Suprapubic skin (tissue), 4 donors: ENCODE data around the gene TPK1. TPM values are rescaled to one million over a fixed set of nuclear protein-coding genes. Genes with fewer than 3 reads are reported as not detected.

Source experiments
- DNase-seq, 2 donors: peaks; one replicate each; pipeline ENCODE4 v3.0.0-alpha.2; 2019; ENCODE audit warnings: low spot score in 2 of 2
- H3K27ac ChIP-seq: fragments of 200-600 bp; sonication (generic); one replicate; pipeline ENCODE4 v1.5.1; 2019
- H3K27me3 ChIP-seq: fragments of 200-600 bp; sonication (generic); one replicate; pipeline ENCODE4 v1.5.1; 2019
- H3K36me3 ChIP-seq: fragments of 200-600 bp; sonication (generic); one replicate; pipeline ENCODE4 v1.5.1; 2019
- H3K4me1 ChIP-seq: fragments of 200-600 bp; sonication (generic); one replicate; pipeline ENCODE4 v1.5.1; 2019
- H3K4me3 ChIP-seq: fragments of 200-600 bp; sonication (generic); one replicate; pipeline ENCODE4 v1.5.1; 2019; ENCODE audit warnings: mild to moderate bottlenecking
- H3K9me3 ChIP-seq: fragments of 200-600 bp; sonication (generic); one replicate; pipeline ENCODE4 v1.5.1; 2019
- EP300 ChIP-seq: sonication (generic); formaldehyde crosslinking; IDR thresholded peaks from one replicate; pipeline ENCODE4 v1.6.1; 2017; ENCODE audit warnings: antibody characterized with exemption
- POLR2A ChIP-seq, 2 donors: fragments of 450-650 bp; IDR thresholded peaks; one replicate each; pipeline ENCODE4 v1.6.1; 2017; ENCODE audit warnings: antibody characterized with exemption in 2 of 2, mild to moderate bottlenecking in 2 of 2, moderate library complexity in 2 of 2
- POLR2AphosphoS5 ChIP-seq, 3 donors: sonication (generic); formaldehyde crosslinking; IDR thresholded peaks; one replicate each; pipeline ENCODE4 v1.6.1; 2017; ENCODE audit warnings: antibody characterized with exemption in 3 of 3
- WGBS: methylation state at CpG from one replicate; pipeline ENCODE4 v1.1.5; 2018; 5-methylcytosine and 5-hydroxymethylcytosine counted together
- total RNA-seq, 4 donors: library from RNA; depleted of rRNA; stranded (reverse); fragments of >200 nt; gene quantifications; one replicate each; pipeline ENCODE4 v1.1.0, GENCODE V29; 2016
- TF ChIP-seq, protein P1 (sequence below), 2 donors: fragments of 200-600 bp in 1 of 2; fragments of 450-650 bp in 1 of 2; sonication (generic) in 1 of 2; IDR thresholded peaks; one replicate each; pipeline ENCODE4 v1.5.1; 2016 to 2019; ENCODE audit warnings: antibody characterized with exemption in 2 of 2, mild to moderate bottlenecking in 1 of 2, moderate library complexity in 1 of 2

TPK1 gene
- total RNA-seq, 4 donors from 2014 or later = 1.4 to 3.9 (median 2.8) TPM

DNA sequence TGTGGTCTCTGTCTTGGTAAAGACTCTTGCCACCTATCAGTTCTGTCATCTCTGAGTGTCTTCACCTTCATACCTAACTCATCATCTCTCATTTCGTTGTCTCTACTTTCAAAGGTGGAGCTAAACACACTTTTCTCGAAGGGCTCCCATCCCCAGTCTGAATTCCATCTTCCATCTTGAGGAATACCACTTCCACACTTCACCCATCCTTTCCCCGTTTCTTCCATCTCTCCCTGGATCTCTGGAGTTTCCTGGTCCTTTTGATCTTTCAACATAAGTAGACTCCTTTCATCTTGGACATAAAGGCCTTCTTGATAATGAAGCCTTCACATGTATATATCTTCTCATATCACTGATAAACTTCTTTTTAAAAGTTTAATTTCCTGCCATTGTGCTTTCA, 311.6 kb downstream of the TPK1 start:
- no peak for DNase-seq
- Histone ChIP-seq H3K27me3 (no peaks in the 10 kb centered on the region), H3K9me3 (no peaks in the 10 kb centered on the region), H3K27ac (no peak overlapping the region), H3K36me3 (no peaks in the 10 kb centered on the region), H3K4me3 (no peak overlapping the region), H3K4me1 (peaks cover 4% of the 10 kb centered on the region)
- 93% methylated on average over 3 of the region's 3 CpGs for WGBS
- no peak for TF ChIP-seq EP300
- TF ChIP-seq POLR2A (IDR thresholded peaks at IDR 0.05) = no peak
- TF ChIP-seq, protein P1, sequence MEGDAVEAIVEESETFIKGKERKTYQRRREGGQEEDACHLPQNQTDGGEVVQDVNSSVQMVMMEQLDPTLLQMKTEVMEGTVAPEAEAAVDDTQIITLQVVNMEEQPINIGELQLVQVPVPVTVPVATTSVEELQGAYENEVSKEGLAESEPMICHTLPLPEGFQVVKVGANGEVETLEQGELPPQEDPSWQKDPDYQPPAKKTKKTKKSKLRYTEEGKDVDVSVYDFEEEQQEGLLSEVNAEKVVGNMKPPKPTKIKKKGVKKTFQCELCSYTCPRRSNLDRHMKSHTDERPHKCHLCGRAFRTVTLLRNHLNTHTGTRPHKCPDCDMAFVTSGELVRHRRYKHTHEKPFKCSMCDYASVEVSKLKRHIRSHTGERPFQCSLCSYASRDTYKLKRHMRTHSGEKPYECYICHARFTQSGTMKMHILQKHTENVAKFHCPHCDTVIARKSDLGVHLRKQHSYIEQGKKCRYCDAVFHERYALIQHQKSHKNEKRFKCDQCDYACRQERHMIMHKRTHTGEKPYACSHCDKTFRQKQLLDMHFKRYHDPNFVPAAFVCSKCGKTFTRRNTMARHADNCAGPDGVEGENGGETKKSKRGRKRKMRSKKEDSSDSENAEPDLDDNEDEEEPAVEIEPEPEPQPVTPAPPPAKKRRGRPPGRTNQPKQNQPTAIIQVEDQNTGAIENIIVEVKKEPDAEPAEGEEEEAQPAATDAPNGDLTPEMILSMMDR (IDR thresholded peaks at IDR 0.05) = no peak
- no peak for TF ChIP-seq POLR2AphosphoS5 (IDR thresholded peaks at IDR 0.05)

DNA sequence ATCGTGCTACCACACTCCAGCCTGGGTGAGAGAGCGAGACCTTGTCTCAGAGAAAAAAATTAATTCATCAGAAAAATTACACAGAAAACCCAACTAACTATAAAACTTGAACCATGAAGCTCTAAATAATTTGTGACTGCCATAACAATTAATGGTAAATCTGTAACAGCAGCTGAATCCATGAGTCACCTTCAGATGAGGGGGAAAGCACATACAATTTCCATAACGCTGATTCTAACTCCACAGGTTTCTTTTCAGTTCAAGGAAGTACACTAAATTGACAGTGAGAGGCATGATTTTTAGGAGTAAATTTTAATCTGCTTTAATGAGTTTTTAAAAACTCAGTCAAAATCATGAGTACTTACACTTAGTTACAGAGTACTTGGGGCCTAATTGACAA, 312.2 kb downstream of the TPK1 start:
- Histone ChIP-seq H3K4me1 (peaks cover 4% of the 10 kb centered on the region), H3K27ac (no peak overlapping the region), H3K27me3 (no peaks in the 10 kb centered on the region), H3K36me3 (no peaks in the 10 kb centered on the region), H3K9me3 (no peaks in the 10 kb centered on the region), H3K4me3 (no peak overlapping the region)
- no peak for TF ChIP-seq POLR2A (IDR thresholded peaks at IDR 0.05)
- TF ChIP-seq, protein P1 (IDR thresholded peaks at IDR 0.05) = no peak
- TF ChIP-seq EP300 = no peak
- TF ChIP-seq POLR2AphosphoS5 (IDR thresholded peaks at IDR 0.05) = no peak
- DNase-seq = no peak
- WGBS = 92% methylated on average over 3 of the region's 3 CpGs

DNA sequence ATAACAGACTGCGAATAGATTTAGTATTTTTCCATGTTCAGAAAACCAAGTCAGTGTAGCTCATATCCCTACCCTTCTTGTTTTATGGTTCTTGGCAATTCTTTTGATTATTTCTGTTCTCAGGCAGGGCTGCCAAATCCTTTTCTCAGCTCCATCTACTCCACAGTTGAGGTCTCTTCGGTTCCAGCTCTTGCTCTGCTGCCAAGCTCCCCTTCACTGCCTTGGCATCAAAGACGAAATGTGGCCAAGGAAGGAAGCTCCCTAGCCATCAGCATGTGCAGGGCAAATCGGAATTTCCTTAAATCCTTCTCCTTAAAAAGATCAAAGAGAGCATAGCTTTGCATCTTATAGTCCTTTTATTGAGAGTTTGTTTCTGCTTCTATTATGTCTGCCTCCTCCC, 315.9 kb downstream of the TPK1 start:
- 29% methylated on average over 4 of the region's 4 CpGs for WGBS
- H3K4me1 ChIP-seq = peaks cover 4% of the 10 kb centered on the region
- no peak for DNase-seq
- no peaks in the 10 kb centered on the region for H3K27me3 ChIP-seq
- no peak overlapping the region for H3K27ac ChIP-seq
- H3K9me3 ChIP-seq = no peaks in the 10 kb centered on the region
- TF ChIP-seq EP300 (no peak), POLR2A (IDR thresholded peaks at IDR 0.05) (no peak), POLR2AphosphoS5 (IDR thresholded peaks at IDR 0.05) (no peak)
- TF ChIP-seq, protein P1 (IDR thresholded peaks at IDR 0.05) = no peak
- no peak overlapping the region for H3K4me3 ChIP-seq
- no peaks in the 10 kb centered on the region for H3K36me3 ChIP-seq

DNA sequence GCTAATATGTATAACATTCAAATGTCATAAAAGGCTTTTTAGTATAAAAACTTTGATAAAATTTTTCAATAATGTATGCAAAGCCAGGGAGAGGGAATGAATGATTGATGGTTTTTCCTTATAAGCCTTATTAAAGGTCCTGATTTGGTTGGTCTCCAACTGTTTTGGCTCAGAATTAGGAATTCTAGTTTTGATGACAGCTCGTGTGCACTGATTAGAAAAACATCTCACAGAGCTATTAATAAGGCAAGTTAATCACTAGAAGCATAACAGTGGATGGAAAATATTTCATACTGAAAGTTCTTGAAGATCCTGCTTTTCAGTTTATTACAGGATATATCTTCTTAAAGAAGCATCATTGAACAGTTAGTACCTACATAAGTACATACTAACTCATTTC, 317.5 kb downstream of the TPK1 start:
- no peaks in the 10 kb centered on the region for H3K27me3 ChIP-seq
- H3K36me3 ChIP-seq = no peaks in the 10 kb centered on the region
- DNase-seq = no peak
- H3K4me1 ChIP-seq = peaks cover 4% of the 10 kb centered on the region
- 34% methylated on average over 1 of the region's 1 CpG for WGBS
- H3K9me3 ChIP-seq = no peaks in the 10 kb centered on the region
- H3K27ac ChIP-seq = no peak overlapping the region
- TF ChIP-seq EP300 = no peak
- TF ChIP-seq, protein P1 (IDR thresholded peaks at IDR 0.05) = no peak
- no peak overlapping the region for H3K4me3 ChIP-seq

DNA sequence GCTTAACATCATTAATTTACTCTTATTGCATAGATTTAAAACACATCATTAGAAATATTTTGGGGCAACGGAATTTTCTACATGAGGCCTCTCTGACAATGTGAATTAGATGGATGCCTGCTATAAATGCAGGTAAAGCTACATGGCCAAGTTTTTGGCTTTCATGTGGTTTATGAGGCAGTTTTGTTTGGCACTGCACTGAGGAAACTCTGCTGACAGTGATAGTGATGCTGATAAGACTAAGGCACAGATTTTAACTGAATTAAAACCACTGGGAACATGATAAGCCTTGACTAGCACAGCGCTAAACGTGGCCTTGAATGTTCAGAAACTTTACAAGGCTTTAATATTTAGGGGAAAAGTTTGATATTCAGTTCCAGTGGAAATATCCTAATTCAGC, 318.1 kb downstream of the TPK1 start:
- H3K4me3 ChIP-seq = no peak overlapping the region

More for the DNA sequence above, 318.1 kb downstream of the TPK1 start:
- Histone ChIP-seq H3K36me3 (no peaks in the 10 kb centered on the region), H3K9me3 (no peaks in the 10 kb centered on the region), H3K4me1 (peaks cover 4% of the 10 kb centered on the region), H3K27me3 (no peaks in the 10 kb centered on the region), H3K27ac (no peak overlapping the region)
- no peak for DNase-seq
- 41% methylated on average over 3 of the region's 3 CpGs for WGBS
- TF ChIP-seq EP300 (no peak), POLR2A (IDR thresholded peaks at IDR 0.05) (no peak)
